DND-41 (cell line): ENCODE measurements around the gene VASP.

Source experiments
- ATAC-seq: fragments of 200-7000 bp; cut with Tn5 transposase; 3 replicates; pipeline ENCODE4 v1.9.1; 2021; ENCODE audit warnings: low read depth; ENCODE audit not compliant: insufficient read depth
- DNase-seq: peaks from one replicate; pipeline ENCODE4 v3.0.0-alpha.2; 2020
- H2AFZ ChIP-seq: 2 replicates; pipeline ENCODE4 v1.6.0; 2012; ENCODE audit warnings: low read depth, low read length
- H3K27ac ChIP-seq: 2 replicates; pipeline ENCODE4 v1.5.1; 2012; ENCODE audit warnings: low read length, inconsistent platforms
- H3K27me3 ChIP-seq: fragments of 200-600 bp; sonication (generic); 2 replicates; pipeline ENCODE4 v1.6.0; 2012; ENCODE audit warnings: low read length, mild to moderate bottlenecking, inconsistent platforms; ENCODE audit not compliant: insufficient read depth, poor library complexity
- H3K36me3 ChIP-seq: 2 replicates; pipeline ENCODE4 v1.5.1; 2012; ENCODE audit warnings: low read length, inconsistent platforms; ENCODE audit not compliant: insufficient read depth
- H3K4me1 ChIP-seq: 2 replicates; pipeline ENCODE4 v1.5.1; 2012; ENCODE audit warnings: mild to moderate bottlenecking, low read length; ENCODE audit not compliant: insufficient read depth
- H3K4me2 ChIP-seq: 2 replicates; pipeline ENCODE4 v1.6.0; 2012; ENCODE audit warnings: mild to moderate bottlenecking, moderate library complexity, low read length, inconsistent platforms; ENCODE audit not compliant: insufficient read depth
- H3K4me3 ChIP-seq, 2 experiments: fragments of 200-600 bp in 1 of 2; shearing (Covaris generic) in 1 of 2; 2 replicates each; pipeline ENCODE4 v1.5.1; 2012 to 2016; ENCODE audit warnings: inconsistent platforms in 2 of 2, low read length in 2 of 2, mild to moderate bottlenecking in 2 of 2, low read depth in 1 of 2, moderate library complexity in 1 of 2
- H3K79me2 ChIP-seq: 2 replicates; pipeline ENCODE4 v1.6.0; 2012; ENCODE audit warnings: low read length, inconsistent platforms; ENCODE audit not compliant: insufficient read depth
- H3K9ac ChIP-seq: 2 replicates; pipeline ENCODE4 v1.6.0; 2012; ENCODE audit warnings: low read depth, mild to moderate bottlenecking, inconsistent platforms, low read length, moderate library complexity
- H3K9me3 ChIP-seq: 2 replicates; pipeline ENCODE4 v1.5.1; 2012; ENCODE audit warnings: low read length, moderate library complexity, mild to moderate bottlenecking, inconsistent platforms; ENCODE audit not compliant: insufficient read depth, severe bottlenecking
- H4K20me1 ChIP-seq: 2 replicates; pipeline ENCODE4 v1.6.0; 2012; ENCODE audit warnings: low read length; ENCODE audit not compliant: insufficient read depth
- CTCF ChIP-seq: IDR thresholded peaks from 2 replicates; pipeline ENCODE4 v1.5.1; 2012; ENCODE audit warnings: borderline replicate concordance, low read length, moderate library complexity, mild to moderate bottlenecking; ENCODE audit not compliant: poor library complexity, severe bottlenecking; ENCODE audit errors: extremely low read depth
- EZH2 ChIP-seq: IDR thresholded peaks from 3 replicates; pipeline ENCODE4 v1.6.1; 2012; ENCODE audit warnings: borderline replicate concordance, low read depth, mild to moderate bottlenecking, moderate library complexity, low read length, inconsistent platforms; ENCODE audit not compliant: severe bottlenecking

Gene VASP

GRCh38 chr19:45488708-45489107 is 18.6 kb upstream of the VASP start:
- no peak for DNase-seq
- no peak for ATAC-seq
- H3K27ac ChIP-seq: no peak overlapping the region
- no peak overlapping the region for H2AFZ ChIP-seq
- H3K36me3 ChIP-seq: no peaks in the 10 kb centered on the region
- H3K4me2 ChIP-seq: no peak overlapping the region
- peaks cover 14% of the 10 kb centered on the region for H3K4me1 ChIP-seq
- no peaks in the 10 kb centered on the region for H4K20me1 ChIP-seq
- H3K9me3 ChIP-seq: no peaks in the 10 kb centered on the region
- TF ChIP-seq EZH2: no peak
- no peak for TF ChIP-seq CTCF
- H3K4me3 ChIP-seq: no peak overlapping the region
- H3K79me2 ChIP-seq: no peaks in the 10 kb centered on the region
- H3K27me3 ChIP-seq: no peaks in the 10 kb centered on the region
- no peak overlapping the region for H3K9ac ChIP-seq

- Histone ChIP-seq H3K4me3 (no peak overlapping the region), H3K27ac (no peak overlapping the region), H3K36me3 (no peaks in the 10 kb centered on the region), H3K4me2 (no peak overlapping the region), H4K20me1 (no peaks in the 10 kb centered on the region), H3K79me2 (no peaks in the 10 kb centered on the region), H3K9ac (no peak overlapping the region), H3K27me3 (no peaks in the 10 kb centered on the region), H2AFZ (no peak overlapping the region), H3K9me3 (no peaks in the 10 kb centered on the region), H3K4me1 (peaks cover 14% of the 10 kb centered on the region)
- ATAC-seq: no peak
- DNase-seq: no peak
- TF ChIP-seq EZH2: no peak
- TF ChIP-seq CTCF: no peak
Observed at GRCh38 chr19:45489216-45489855, 17.9 kb upstream of the VASP start.

GRCh38 chr19:45492137-45492626 is 15.1 kb upstream of the VASP start:
- Histone ChIP-seq H3K27me3 (no peaks in the 10 kb centered on the region), H3K27ac (no peak overlapping the region), H3K4me1 (peaks cover 10% of the 10 kb centered on the region), H3K9me3 (no peaks in the 10 kb centered on the region), H3K4me3 (no peak overlapping the region), H3K4me2 (no peak overlapping the region), H4K20me1 (peaks cover 4% of the 10 kb centered on the region), H3K36me3 (no peaks in the 10 kb centered on the region), H3K9ac (no peak overlapping the region), H3K79me2 (no peaks in the 10 kb centered on the region), H2AFZ (no peak overlapping the region)
- no peak for TF ChIP-seq CTCF
- TF ChIP-seq EZH2: no peak
- DNase-seq (no peak), ATAC-seq (no peak)
